Kidney (tissue), 14 donors: ENCODE data around the gene HPS5. TPM values are rescaled to one million over a fixed set of nuclear protein-coding genes. Genes with fewer than 3 reads are reported as not detected.

Experiments used
- DNase-seq, 5 donors: peaks; one replicate each; pipeline ENCODE4 v3.0.0-alpha.2; 2013 to 2020
- FAIRE-seq: peaks from 2 replicates; lab custom pipeline; 2012; peaks lifted over from hg19 to GRCh38; lab: Jason Lieb, UNC
- H3K27ac ChIP-seq, 2 donors: one replicate each; pipeline ENCODE4 v1.7.0; 2013; ENCODE audit warnings: low read depth in 2 of 2, low read length in 2 of 2, inconsistent platforms in 1 of 2
- H3K27me3 ChIP-seq: one replicate; pipeline ENCODE4 v1.7.1; 2013; ENCODE audit warnings: low read length, inconsistent platforms; ENCODE audit not compliant: control insufficient read depth, insufficient read depth
- H3K36me3 ChIP-seq, 3 donors: one replicate each; pipeline versions ENCODE4 v1.7.0 to v1.7.1; 2013; ENCODE audit warnings: low read length in 3 of 3, control low read depth in 1 of 3, inconsistent platforms in 1 of 3; ENCODE audit not compliant: insufficient read depth in 3 of 3, control insufficient read depth in 2 of 3
- H3K4me1 ChIP-seq, 3 donors: one replicate each; pipeline versions ENCODE4 v1.7.0 to v1.7.1; 2013; ENCODE audit warnings: low read length in 3 of 3, inconsistent platforms in 1 of 3, low read depth in 1 of 3; ENCODE audit not compliant: control insufficient read depth in 2 of 3, insufficient read depth in 2 of 3
- H3K4me3 ChIP-seq, 3 donors: one replicate each; pipeline versions ENCODE4 v1.7.0 to v1.8.1; 2013; ENCODE audit warnings: low read length in 3 of 3, control low read depth in 1 of 3, inconsistent platforms in 1 of 3
- H3K9ac ChIP-seq, 3 donors: one replicate each; pipeline versions ENCODE4 v1.7.0 to v1.7.1; 2013; ENCODE audit warnings: low read length in 3 of 3, control low read depth in 1 of 3, inconsistent platforms in 1 of 3
- H3K9me3 ChIP-seq, 3 donors: one replicate each; pipeline versions ENCODE4 v1.7.0 to v1.7.1; 2013; ENCODE audit warnings: low read length in 3 of 3, control low read depth in 1 of 3, inconsistent platforms in 1 of 3; ENCODE audit not compliant: control insufficient read depth in 2 of 3, insufficient read depth in 1 of 3
- CTCF ChIP-seq: IDR thresholded peaks from 3 replicates; pipeline ENCODE4 v1.5.1; 2012; ENCODE audit warnings: mild to moderate bottlenecking, moderate library complexity, borderline replicate concordance; ENCODE audit not compliant: insufficient read depth; ENCODE audit errors: extremely low read depth
- intact Hi-C: fragments of 100-400 bp; cut with DNase I; formaldehyde crosslinking; loops from one replicate; pipeline ENCODE4 v1.11.1; 2022
- polyA plus RNA-seq: library from polyadenylated mRNA; stranded (reverse); fragments of 350-450 nt; fragmentation: Illumina TruSeq; extraction: RNeasy Lipid Tissue Mini Kit (QIAGEN cat#74804); gene quantifications from one replicate; pipeline ENCODE4 v1.2.3, GENCODE V29; 2014; ENCODE audit warnings: low read depth, low replicate concordance; ENCODE audit not compliant: insufficient read depth
- total RNA-seq: library from RNA; stranded (reverse); fragmentation: NEBNext Ultra II Directional; extraction: Animal tissue kit (Norgen Biotek cat#: 25700); gene quantifications from one replicate; pipeline ENCODE4 v1.2.1, GENCODE V29; 2021
- donor health status: control.
- donor health status: control.
- donor health status: control.
- donor health status: control.
- donor health status: control.
- donor health status: DM: yes; HTN: yes; CAD: no.
- donor health status: Normal renal cell carcinoma (clear cell type).

The HPS5 gene
- total and polyA plus RNA-seq, 2 donors from 2014 or later: 7.7 to 17.2 TPM

- Histone ChIP-seq H3K9ac (no peak overlapping the region), H3K4me1 (peaks cover 0 to 22% (median 9%) of the 10 kb centered on the region in 3 donors), H3K27me3 (no peaks in the 10 kb centered on the region), H3K27ac (no peak overlapping the region), H3K9me3 (no peaks in the 10 kb centered on the region), H3K4me3 (no peak overlapping the region), H3K36me3 (peaks cover 0 to 4% (median 0%) of the 10 kb centered on the region in 3 donors)
- TF ChIP-seq CTCF: no peak
- intact Hi-C loops: no loop called here
- FAIRE-seq: no peak
- no peak for DNase-seq
These were observed 2.0 kb downstream of the HPS5 start for GRCh38 chr11:18319914-18320313.

GRCh38 chr11:18317551-18317950 lies 4.4 kb downstream of the HPS5 start:
- FAIRE-seq: no peak

GRCh38 chr11:18315893-18316292 lies 6.0 kb downstream of the HPS5 start:
- intact Hi-C loops: no loop called here
- Histone ChIP-seq H3K4me3 (no peak overlapping the region), H3K27ac (no peak overlapping the region), H3K4me1 (peaks cover 0 to 8% (median 3%) of the 10 kb centered on the region in 3 donors), H3K27me3 (no peaks in the 10 kb centered on the region), H3K9me3 (no peaks in the 10 kb centered on the region), H3K36me3 (peaks cover 0 to 3% (median 0%) of the 10 kb centered on the region in 3 donors), H3K9ac (no peak overlapping the region)
- no peak for FAIRE-seq
- no peak for TF ChIP-seq CTCF
- no peak for DNase-seq

More at GRCh38 chr11:18317551-18317950, 4.4 kb downstream of the HPS5 start:
- Histone ChIP-seq H3K4me1 (peaks cover 0 to 7% (median 4%) of the 10 kb centered on the region in 3 donors), H3K9ac (no peak overlapping the region), H3K4me3 (no peak overlapping the region), H3K9me3 (no peaks in the 10 kb centered on the region), H3K36me3 (no peaks in the 10 kb centered on the region), H3K27me3 (no peaks in the 10 kb centered on the region), H3K27ac (no peak overlapping the region)
- intact Hi-C loops: no loop called here
- DNase-seq: no peak
- TF ChIP-seq CTCF: no peak
